Trophoblast cell (in vitro differentiated cells and primary cell): ENCODE data around the gene EFEMP1.

Experiments
- DNase-seq, 2 donors: peaks; one replicate each; pipeline ENCODE4 v3.0.0-alpha.2; 2016
- H2AFZ ChIP-seq: 2 replicates; pipeline ENCODE4 v1.6.1; 2013; ENCODE audit warnings: low read length, moderate library complexity, mild to moderate bottlenecking; ENCODE audit not compliant: insufficient read depth, poor library complexity
- H2AK5ac ChIP-seq: 2 replicates; pipeline ENCODE4 v1.6.1; 2013; ENCODE audit warnings: mild to moderate bottlenecking, low read length
- H2BK120ac ChIP-seq: 2 replicates; pipeline ENCODE4 v1.6.1; 2013; ENCODE audit warnings: low read length, mild to moderate bottlenecking, moderate library complexity; ENCODE audit not compliant: insufficient read depth, poor library complexity
- H2BK12ac ChIP-seq: 2 replicates; pipeline ENCODE4 v1.6.1; 2013; ENCODE audit warnings: mild to moderate bottlenecking, low read length, moderate library complexity
- H2BK5ac ChIP-seq: 2 replicates; pipeline ENCODE4 v1.6.1; 2013; ENCODE audit warnings: low read length, low read depth, moderate library complexity, mild to moderate bottlenecking; ENCODE audit not compliant: poor library complexity
- H3K14ac ChIP-seq: 2 replicates; pipeline ENCODE4 v1.6.1; 2013; ENCODE audit warnings: mild to moderate bottlenecking, low read length
- H3K18ac ChIP-seq: 2 replicates; pipeline ENCODE4 v1.6.1; 2013; ENCODE audit warnings: mild to moderate bottlenecking, low read length
- H3K23ac ChIP-seq: 2 replicates; pipeline ENCODE4 v1.6.1; 2013; ENCODE audit warnings: low read length
- H3K27ac ChIP-seq: 2 replicates; pipeline ENCODE4 v1.5.1; 2013; ENCODE audit warnings: low read depth, mild to moderate bottlenecking, inconsistent platforms, low read length, moderate library complexity
- H3K27me3 ChIP-seq: 2 replicates; pipeline ENCODE4 v1.6.1; 2013; ENCODE audit warnings: inconsistent platforms, mild to moderate bottlenecking, low read length, moderate library complexity; ENCODE audit not compliant: insufficient read depth
- H3K36me3 ChIP-seq, 2 experiments: 1 replicate in 1 of 2; 2 replicates in 1 of 2; pipeline ENCODE4 v1.6.1; 2013; ENCODE audit warnings: low read length in 2 of 2, mild to moderate bottlenecking in 2 of 2, moderate library complexity in 1 of 2; ENCODE audit not compliant: insufficient read depth in 2 of 2, control insufficient read depth in 1 of 2
- H3K4ac ChIP-seq: 2 replicates; pipeline ENCODE4 v1.6.1; 2013; ENCODE audit warnings: low read depth, mild to moderate bottlenecking, low read length, moderate library complexity
- H3K4me1 ChIP-seq, 2 experiments: 1 replicate in 1 of 2; 2 replicates in 1 of 2; pipeline ENCODE4 v1.6.1; 2013; ENCODE audit warnings: low read length in 2 of 2, mild to moderate bottlenecking in 2 of 2, moderate library complexity in 1 of 2; ENCODE audit not compliant: insufficient read depth in 2 of 2, control insufficient read depth in 1 of 2
- H3K4me2 ChIP-seq: 2 replicates; pipeline ENCODE4 v1.6.1; 2013; ENCODE audit warnings: inconsistent platforms, mild to moderate bottlenecking, low read length, moderate library complexity
- H3K4me3 ChIP-seq: 2 replicates; pipeline ENCODE4 v1.5.1; 2013; ENCODE audit warnings: mild to moderate bottlenecking, low read depth, low read length, inconsistent platforms
- H3K79me1 ChIP-seq: one replicate; pipeline ENCODE4 v1.6.1; 2013; ENCODE audit warnings: low read length
- H3K79me2 ChIP-seq: 2 replicates; pipeline ENCODE4 v1.6.1; 2013; ENCODE audit warnings: low read length, mild to moderate bottlenecking; ENCODE audit not compliant: control insufficient read depth, insufficient read depth, poor library complexity
- H3K9ac ChIP-seq: 2 replicates; pipeline ENCODE4 v1.6.1; 2013; ENCODE audit warnings: mild to moderate bottlenecking, low read length
- H3K9me3 ChIP-seq: 2 replicates; pipeline ENCODE4 v1.6.1; 2013; ENCODE audit warnings: low read depth, mild to moderate bottlenecking, control low read depth, inconsistent platforms, low read length; ENCODE audit not compliant: insufficient read depth
- H4K12ac ChIP-seq: 2 replicates; pipeline ENCODE4 v1.6.1; 2013; ENCODE audit warnings: low read depth, mild to moderate bottlenecking, low read length, moderate library complexity
- H4K8ac ChIP-seq: 2 replicates; pipeline ENCODE4 v1.6.1; 2013; ENCODE audit warnings: low read depth, mild to moderate bottlenecking, low read length, moderate library complexity
- H4K91ac ChIP-seq: one replicate; pipeline ENCODE4 v1.6.1; 2013; ENCODE audit warnings: low read depth, mild to moderate bottlenecking, low read length, moderate library complexity
- WGBS: extraction: QIAGEN DNeasy Blood & Tissue Kit; methylation state at CpG from one replicate; pipeline ENCODE4 v1.1.7; 2013; ENCODE audit warnings: missing lambda C conversion rate; ENCODE audit not compliant: insufficient read length, insufficient coverage; ENCODE audit errors: extremely low coverage; 5-methylcytosine and 5-hydroxymethylcytosine counted together

Gene EFEMP1

GRCh38 chr2:55919574-55919973, 4.0 kb downstream of the EFEMP1 start:
- peaks cover 5% of the 10 kb centered on the region for H3K27me3 ChIP-seq
- no peak overlapping the region for H2BK5ac ChIP-seq
- H3K4me2 ChIP-seq: no peak overlapping the region
- no peak overlapping the region for H3K23ac ChIP-seq
- H3K9ac ChIP-seq: no peak overlapping the region
- no peaks in the 10 kb centered on the region for H3K79me2 ChIP-seq
- no peak overlapping the region for H2BK120ac ChIP-seq
- no peak overlapping the region for H3K18ac ChIP-seq
- no peaks in the 10 kb centered on the region for H3K9me3 ChIP-seq
- no peak overlapping the region for H3K27ac ChIP-seq
- DNase-seq: no peak
- no peak overlapping the region for H4K8ac ChIP-seq
- no peak overlapping the region for H4K91ac ChIP-seq
- H2AK5ac ChIP-seq: no peak overlapping the region
- no peak overlapping the region for H2AFZ ChIP-seq
- no peak overlapping the region for H2BK12ac ChIP-seq
- no CpG with 5 or more reads among the region's 3 CpGs for WGBS
- peaks cover 2 to 6% of the 10 kb centered on the region in 2 experiments for H3K4me1 ChIP-seq
- no peak overlapping the region for H3K14ac ChIP-seq
- H3K36me3 ChIP-seq: no peaks in the 10 kb centered on the region
- H3K4ac ChIP-seq: no peak overlapping the region
- no peaks in the 10 kb centered on the region for H3K79me1 ChIP-seq
- no peak overlapping the region for H3K4me3 ChIP-seq
- no peak overlapping the region for H4K12ac ChIP-seq

- WGBS: no CpG with 5 or more reads among the region's 1 CpG
- H3K9ac ChIP-seq: no peak overlapping the region
- H3K27ac ChIP-seq: no peak overlapping the region
Measured at GRCh38 chr2:55918856-55919255, 4.7 kb downstream of the EFEMP1 start.

GRCh38 chr2:55917713-55918390, 5.7 kb downstream of the EFEMP1 start:
- Histone ChIP-seq H3K4ac (no peak overlapping the region), H3K9ac (no peak overlapping the region), H2BK12ac (no peak overlapping the region), H4K91ac (no peak overlapping the region), H2BK5ac (no peak overlapping the region), H3K23ac (no peak overlapping the region), H2AK5ac (no peak overlapping the region), H3K79me1 (no peaks in the 10 kb centered on the region), H2BK120ac (no peak overlapping the region), H4K12ac (no peak overlapping the region), H3K4me3 (no peak overlapping the region), H3K36me3 (no peaks in the 10 kb centered on the region), H3K18ac (no peak overlapping the region), H3K27ac (no peak overlapping the region), H4K8ac (no peak overlapping the region), H3K9me3 (no peaks in the 10 kb centered on the region), H3K79me2 (no peaks in the 10 kb centered on the region), H3K27me3 (no peaks in the 10 kb centered on the region), H3K4me2 (no peak overlapping the region), H3K4me1 (peaks cover 0 to 3% of the 10 kb centered on the region in 2 experiments), H2AFZ (no peak overlapping the region), H3K14ac (no peak overlapping the region)
- DNase-seq: no peak
- no CpG with 5 or more reads among the region's 11 CpGs for WGBS

More at GRCh38 chr2:55918856-55919255, 4.7 kb downstream of the EFEMP1 start:
- Histone ChIP-seq H2BK12ac (no peak overlapping the region), H4K8ac (no peak overlapping the region), H3K79me2 (no peaks in the 10 kb centered on the region), H3K4me1 (peaks cover 1 to 6% of the 10 kb centered on the region in 2 experiments), H4K91ac (no peak overlapping the region), H3K4me2 (no peak overlapping the region), H4K12ac (no peak overlapping the region), H2BK120ac (no peak overlapping the region), H3K27me3 (peaks cover 5% of the 10 kb centered on the region), H3K23ac (no peak overlapping the region), H3K9me3 (no peaks in the 10 kb centered on the region), H3K79me1 (no peaks in the 10 kb centered on the region), H3K4me3 (no peak overlapping the region), H2BK5ac (no peak overlapping the region), H3K36me3 (no peaks in the 10 kb centered on the region), H3K4ac (no peak overlapping the region), H3K14ac (no peak overlapping the region), H3K18ac (no peak overlapping the region), H2AK5ac (no peak overlapping the region), H2AFZ (no peak overlapping the region)
- peak; percentile 83 to 94 for DNase-seq

- DNase-seq: no peak
- H2BK12ac ChIP-seq: no peak overlapping the region
- H4K8ac ChIP-seq: no peak overlapping the region
- H3K27me3 ChIP-seq: no peaks in the 10 kb centered on the region
- no peak overlapping the region for H3K23ac ChIP-seq
- H3K4ac ChIP-seq: no peak overlapping the region
- no peaks in the 10 kb centered on the region for H3K79me2 ChIP-seq
- no peaks in the 10 kb centered on the region for H3K79me1 ChIP-seq
- H3K18ac ChIP-seq: no peak overlapping the region
- H3K14ac ChIP-seq: no peak overlapping the region
- WGBS: no CpG with 5 or more reads among the region's 5 CpGs
- no peak overlapping the region for H2BK5ac ChIP-seq
- no peak overlapping the region for H2AK5ac ChIP-seq
- no peaks in the 10 kb centered on the region for H3K9me3 ChIP-seq
- no peaks in the 10 kb centered on the region for H3K36me3 ChIP-seq
- H3K4me2 ChIP-seq: no peak overlapping the region
- no peak overlapping the region for H3K27ac ChIP-seq
- H2BK120ac ChIP-seq: no peak overlapping the region
- no peak overlapping the region for H2AFZ ChIP-seq
- peaks cover 0 to 3% of the 10 kb centered on the region in 2 experiments for H3K4me1 ChIP-seq
- H4K12ac ChIP-seq: no peak overlapping the region
- H3K4me3 ChIP-seq: no peak overlapping the region
- H3K9ac ChIP-seq: no peak overlapping the region
- no peak overlapping the region for H4K91ac ChIP-seq
Measured at GRCh38 chr2:55917117-55917516, 6.5 kb downstream of the EFEMP1 start.
